K562 (cell line): Measurements from ENCODE around the gene IGFALS. TPM values are rescaled to one million over a fixed set of nuclear protein-coding genes. Genes with fewer than 3 reads are reported as not detected.

Source experiments
- ELF1 ChIP-seq: fragments of 200-800 bp; sonication (Bioruptor generic); IDR thresholded peaks from 2 replicates; pipeline ENCODE4 v1.6.1; 2016; ENCODE audit warnings: missing genetic modification characterization, missing compliant biosample characterization
- HCFC1 ChIP-seq: IDR thresholded peaks from 2 replicates; pipeline ENCODE4 v1.6.1; 2012; ENCODE audit warnings: low read depth, low read length, improper control_type of control experiment
- KLF13 ChIP-seq: fragments of 450-650 bp; IDR thresholded peaks from 2 replicates; pipeline ENCODE4 v1.6.1; 2016; ENCODE audit warnings: missing genetic modification characterization, low read depth, mild to moderate bottlenecking, missing compliant biosample characterization, moderate library complexity, borderline replicate concordance
- MTA1 ChIP-seq: fragments of 450-650 bp; IDR thresholded peaks from 2 replicates; pipeline ENCODE4 v1.6.1; 2017; ENCODE audit warnings: borderline replicate concordance
- NR4A1 ChIP-seq, 2 experiments: fragments of 250-450 bp in 1 of 2; fragments of 450-650 bp in 1 of 2; sonication (Bioruptor Pico) in 1 of 2; IDR thresholded peaks; 2 replicates each; pipeline versions ENCODE4 v1.4.0 to v1.6.1; 2016 to 2020; ENCODE audit warnings: mild to moderate bottlenecking in 2 of 2, missing compliant biosample characterization in 1 of 2, missing genetic modification characterization in 1 of 2, moderate library complexity in 1 of 2
- PHB ChIP-seq: fragments of 250-450 bp; sonication (Bioruptor Pico); IDR thresholded peaks from 2 replicates; pipeline ENCODE4 v1.5.0; 2021
- PURB ChIP-seq: sonication (generic); formaldehyde crosslinking; IDR thresholded peaks from 2 replicates; pipeline ENCODE4 v1.9.0; 2021; ENCODE audit warnings: low read depth, mild to moderate bottlenecking, missing genetic modification reagents
- PYGO2 ChIP-seq: fragments of 450-650 bp; IDR thresholded peaks from 2 replicates; pipeline ENCODE4 v1.6.1; 2016; ENCODE audit warnings: mild to moderate bottlenecking, missing genetic modification characterization, moderate library complexity, missing compliant biosample characterization
- XRCC5 ChIP-seq: fragments of 200-400 bp; formaldehyde crosslinking; IDR thresholded peaks from 2 replicates; pipeline ENCODE4 v1.6.1; 2017; ENCODE audit warnings: low read depth, mild to moderate bottlenecking, low read length
- ZNF133 ChIP-seq: fragments of 250-450 bp; sonication (Bioruptor Pico); IDR thresholded peaks from 2 replicates; pipeline ENCODE4 v1.4.0; 2020; ENCODE audit warnings: mild to moderate bottlenecking
- ZNF232 ChIP-seq: sonication (generic); formaldehyde crosslinking; IDR thresholded peaks from 2 replicates; pipeline ENCODE4 v1.8.0; 2022; ENCODE audit warnings: mild to moderate bottlenecking, missing genetic modification reagents
- polyA plus RNA-seq, 8 experiments: library from polyadenylated mRNA; depleted of rRNA in 4 of 8; stranded (reverse) in 5 of 8; unstranded in 3 of 8; fragments of >200 nt; fragmentation: Nextera tagmentation in 2 of 8; fragmentation: Illumina TruSeq in 1 of 8; extraction: Ambion mirVana in 2 of 8; extraction: Trizol in 1 of 8; gene quantifications; 2 replicates each; pipeline versions ENCODE4 v1.2.1 to v1.2.3, GENCODE V29; 2011 to 2014; ENCODE audit warnings: inconsistent platforms in 1 of 8, missing spikeins in 1 of 8
- total RNA-seq, 7 experiments: library from RNA; depleted of rRNA in 6 of 7; stranded (reverse); fragments of >200 nt in 6 of 7; fragmentation: Illumina TruSeq in 2 of 7; extraction: Trizol in 2 of 7; gene quantifications; 2 replicates each; pipeline versions ENCODE4 v1.2.1 to v1.2.3, GENCODE V29; 2011 to 2021; ENCODE audit warnings: low replicate concordance in 1 of 7
- TF ChIP-seq, protein P1 (sequence below), 2 experiments: fragments of 450-650 bp; formaldehyde crosslinking in 1 of 2; IDR thresholded peaks; 2 replicates each; pipeline versions ENCODE4 v1.4.0 to v1.6.1; 2014 to 2020; ENCODE audit warnings: mild to moderate bottlenecking in 2 of 2, borderline replicate concordance in 1 of 2, low read depth in 1 of 2
- TF ChIP-seq, protein P2 (sequence below): IDR thresholded peaks from 2 replicates; pipeline ENCODE4 v1.6.1; 2016; ENCODE audit warnings: missing genetic modification characterization, missing compliant biosample characterization
- TF ChIP-seq, protein P3 (sequence below): sonication (generic); formaldehyde crosslinking; IDR thresholded peaks from 2 replicates; pipeline ENCODE4 v1.4.0; 2020; ENCODE audit warnings: mild to moderate bottlenecking, missing genetic modification reagents

IGFALS gene
- total and polyA plus RNA-seq, 9 of the 15 experiments (the other 6 are each of a cell fraction or from before 2014, with no cell fraction given): not detected

DNA sequence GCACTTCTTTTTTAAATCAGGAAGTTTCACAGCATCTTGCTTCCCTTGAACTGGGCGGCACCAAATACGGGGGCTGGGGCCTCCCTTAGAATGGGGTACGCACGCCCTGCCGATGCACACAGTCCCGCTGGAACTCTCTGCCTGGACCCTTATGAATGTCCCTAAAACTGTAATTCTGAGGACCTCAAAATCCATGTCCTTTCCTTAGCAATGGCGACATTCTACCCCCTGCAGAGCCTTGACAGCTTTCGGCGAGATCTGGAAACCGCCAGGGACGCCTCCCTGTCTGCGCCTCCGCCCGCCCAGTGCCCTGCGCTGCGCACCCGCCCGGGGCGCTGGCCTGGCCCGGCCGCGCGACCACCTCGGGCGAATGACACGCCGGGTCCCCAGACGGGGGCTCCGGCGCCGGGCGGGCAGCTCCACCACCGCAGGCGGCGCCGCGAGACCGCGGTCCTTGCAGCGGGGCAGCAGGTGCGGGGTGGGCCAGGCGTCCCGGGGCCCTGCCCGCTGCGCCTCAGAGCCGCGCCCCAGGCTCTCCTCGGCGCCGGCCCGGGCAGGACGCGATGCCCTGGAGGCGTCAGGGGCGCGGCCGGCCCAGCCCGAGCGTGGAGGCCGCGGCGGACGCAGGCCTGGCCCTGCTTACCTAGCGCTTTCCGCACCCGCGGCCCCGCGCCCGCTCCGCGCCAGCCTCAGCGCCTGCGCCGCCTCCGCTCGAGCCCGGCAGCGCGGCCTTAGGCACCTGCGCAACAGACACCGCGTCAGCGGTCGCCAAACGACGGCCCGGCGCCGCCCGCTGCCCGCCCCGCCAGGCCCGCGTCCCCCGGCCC, 32.6 kb upstream of the IGFALS start (continued):
- TF ChIP-seq, protein P1, sequence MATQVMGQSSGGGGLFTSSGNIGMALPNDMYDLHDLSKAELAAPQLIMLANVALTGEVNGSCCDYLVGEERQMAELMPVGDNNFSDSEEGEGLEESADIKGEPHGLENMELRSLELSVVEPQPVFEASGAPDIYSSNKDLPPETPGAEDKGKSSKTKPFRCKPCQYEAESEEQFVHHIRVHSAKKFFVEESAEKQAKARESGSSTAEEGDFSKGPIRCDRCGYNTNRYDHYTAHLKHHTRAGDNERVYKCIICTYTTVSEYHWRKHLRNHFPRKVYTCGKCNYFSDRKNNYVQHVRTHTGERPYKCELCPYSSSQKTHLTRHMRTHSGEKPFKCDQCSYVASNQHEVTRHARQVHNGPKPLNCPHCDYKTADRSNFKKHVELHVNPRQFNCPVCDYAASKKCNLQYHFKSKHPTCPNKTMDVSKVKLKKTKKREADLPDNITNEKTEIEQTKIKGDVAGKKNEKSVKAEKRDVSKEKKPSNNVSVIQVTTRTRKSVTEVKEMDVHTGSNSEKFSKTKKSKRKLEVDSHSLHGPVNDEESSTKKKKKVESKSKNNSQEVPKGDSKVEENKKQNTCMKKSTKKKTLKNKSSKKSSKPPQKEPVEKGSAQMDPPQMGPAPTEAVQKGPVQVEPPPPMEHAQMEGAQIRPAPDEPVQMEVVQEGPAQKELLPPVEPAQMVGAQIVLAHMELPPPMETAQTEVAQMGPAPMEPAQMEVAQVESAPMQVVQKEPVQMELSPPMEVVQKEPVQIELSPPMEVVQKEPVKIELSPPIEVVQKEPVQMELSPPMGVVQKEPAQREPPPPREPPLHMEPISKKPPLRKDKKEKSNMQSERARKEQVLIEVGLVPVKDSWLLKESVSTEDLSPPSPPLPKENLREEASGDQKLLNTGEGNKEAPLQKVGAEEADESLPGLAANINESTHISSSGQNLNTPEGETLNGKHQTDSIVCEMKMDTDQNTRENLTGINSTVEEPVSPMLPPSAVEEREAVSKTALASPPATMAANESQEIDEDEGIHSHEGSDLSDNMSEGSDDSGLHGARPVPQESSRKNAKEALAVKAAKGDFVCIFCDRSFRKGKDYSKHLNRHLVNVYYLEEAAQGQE (IDR thresholded peaks at IDR 0.05; ENCODE audit: borderline replicate concordance): 0 out of 2 replicates have a peak, but pooled peaks have one; percentile 3
- TF ChIP-seq, protein P1 (CRISPR knock-in tag; IDR thresholded peaks at IDR 0.05; ENCODE audit: low read depth): no peak
- TF ChIP-seq ZNF133 (CRISPR knock-in tag) (no peak), ZNF232 (CRISPR knock-in tag) (no peak), PHB (no peak), HCFC1 (no peak), MTA1 (no peak), PYGO2 (no peak), PURB (CRISPR knock-in tag) (no peak), NR4A1 (CRISPR knock-in tag; IDR thresholded peaks at IDR 0.05) (no peak), NR4A1 (tag; IDR thresholded peaks at IDR 0.05) (no peak), ELF1 (tag) (no peak), KLF13 (tag) (no peak), XRCC5 (no peak)
- TF ChIP-seq, protein P2, sequence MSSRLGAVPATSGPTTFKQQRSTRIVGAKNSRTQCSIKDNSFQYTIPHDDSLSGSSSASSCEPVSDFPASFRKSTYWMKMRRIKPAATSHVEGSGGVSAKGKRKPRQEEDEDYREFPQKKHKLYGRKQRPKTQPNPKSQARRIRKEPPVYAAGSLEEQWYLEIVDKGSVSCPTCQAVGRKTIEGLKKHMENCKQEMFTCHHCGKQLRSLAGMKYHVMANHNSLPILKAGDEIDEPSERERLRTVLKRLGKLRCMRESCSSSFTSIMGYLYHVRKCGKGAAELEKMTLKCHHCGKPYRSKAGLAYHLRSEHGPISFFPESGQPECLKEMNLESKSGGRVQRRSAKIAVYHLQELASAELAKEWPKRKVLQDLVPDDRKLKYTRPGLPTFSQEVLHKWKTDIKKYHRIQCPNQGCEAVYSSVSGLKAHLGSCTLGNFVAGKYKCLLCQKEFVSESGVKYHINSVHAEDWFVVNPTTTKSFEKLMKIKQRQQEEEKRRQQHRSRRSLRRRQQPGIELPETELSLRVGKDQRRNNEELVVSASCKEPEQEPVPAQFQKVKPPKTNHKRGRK (tag): no peak
- TF ChIP-seq, protein P3, sequence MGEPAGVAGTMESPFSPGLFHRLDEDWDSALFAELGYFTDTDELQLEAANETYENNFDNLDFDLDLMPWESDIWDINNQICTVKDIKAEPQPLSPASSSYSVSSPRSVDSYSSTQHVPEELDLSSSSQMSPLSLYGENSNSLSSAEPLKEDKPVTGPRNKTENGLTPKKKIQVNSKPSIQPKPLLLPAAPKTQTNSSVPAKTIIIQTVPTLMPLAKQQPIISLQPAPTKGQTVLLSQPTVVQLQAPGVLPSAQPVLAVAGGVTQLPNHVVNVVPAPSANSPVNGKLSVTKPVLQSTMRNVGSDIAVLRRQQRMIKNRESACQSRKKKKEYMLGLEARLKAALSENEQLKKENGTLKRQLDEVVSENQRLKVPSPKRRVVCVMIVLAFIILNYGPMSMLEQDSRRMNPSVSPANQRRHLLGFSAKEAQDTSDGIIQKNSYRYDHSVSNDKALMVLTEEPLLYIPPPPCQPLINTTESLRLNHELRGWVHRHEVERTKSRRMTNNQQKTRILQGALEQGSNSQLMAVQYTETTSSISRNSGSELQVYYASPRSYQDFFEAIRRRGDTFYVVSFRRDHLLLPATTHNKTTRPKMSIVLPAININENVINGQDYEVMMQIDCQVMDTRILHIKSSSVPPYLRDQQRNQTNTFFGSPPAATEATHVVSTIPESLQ (CRISPR knock-in tag): no peak
